Subcutaneous abdominal adipose tissue (tissue), 5 donors: Measurements from ENCODE around the gene NGLY1.

Experiments
- H3K27ac ChIP-seq: one replicate; pipeline ENCODE4 v1.7.0; 2013; ENCODE audit warnings: low read depth, mild to moderate bottlenecking, inconsistent platforms, low read length, moderate library complexity
- H3K27me3 ChIP-seq, 5 donors: one replicate each; pipeline ENCODE4 v1.7.0; 2013; ENCODE audit warnings: low read length in 5 of 5, inconsistent platforms in 1 of 5; ENCODE audit not compliant: control insufficient read depth in 5 of 5, insufficient read depth in 4 of 5
- H3K36me3 ChIP-seq, 5 donors: one replicate each; pipeline ENCODE4 v1.7.0; 2013; ENCODE audit warnings: low read length in 5 of 5; ENCODE audit not compliant: control insufficient read depth in 5 of 5, insufficient read depth in 5 of 5
- H3K4me1 ChIP-seq, 5 donors: one replicate each; pipeline ENCODE4 v1.7.0; 2013; ENCODE audit warnings: low read length in 5 of 5, mild to moderate bottlenecking in 3 of 5, moderate library complexity in 1 of 5; ENCODE audit not compliant: control insufficient read depth in 5 of 5, insufficient read depth in 5 of 5
- H3K4me3 ChIP-seq, 5 donors: one replicate each; pipeline ENCODE4 v1.7.0; 2013; ENCODE audit warnings: low read length in 5 of 5, low read depth in 1 of 5
- H3K9ac ChIP-seq, 5 donors: one replicate each; pipeline ENCODE4 v1.7.0; 2013; ENCODE audit warnings: low read length in 5 of 5, mild to moderate bottlenecking in 4 of 5, moderate library complexity in 3 of 5
- H3K9me3 ChIP-seq, 5 donors: one replicate each; pipeline ENCODE4 v1.7.0; 2013; ENCODE audit warnings: low read length in 5 of 5; ENCODE audit not compliant: control insufficient read depth in 5 of 5
- donor health status: healthy.
- donor health status: healthy.
- donor health status: healthy.
- donor health status: healthy.
- donor health status: healthy.

NGLY1 gene

GRCh38 chr3:25674670-25675069, 108.6 kb downstream of the NGLY1 start:
- Histone ChIP-seq H3K9me3 (peaks cover 0 to 5% (median 0%) of the 10 kb centered on the region in 5 donors), H3K4me1 (no peaks in the 10 kb centered on the region), H3K27me3 (peaks cover 0 to 3% (median 0%) of the 10 kb centered on the region in 5 donors), H3K9ac (no peak overlapping the region), H3K4me3 (no peak overlapping the region), H3K27ac (no peak overlapping the region), H3K36me3 (no peaks in the 10 kb centered on the region)

GRCh38 chr3:25673738-25674298, 109.4 kb downstream of the NGLY1 start:
- Histone ChIP-seq H3K9ac (no peak overlapping the region), H3K36me3 (no peaks in the 10 kb centered on the region), H3K4me3 (no peak overlapping the region), H3K4me1 (no peaks in the 10 kb centered on the region), H3K9me3 (peaks cover 0 to 5% (median 0%) of the 10 kb centered on the region in 5 donors), H3K27ac (no peak overlapping the region), H3K27me3 (peaks cover 0 to 3% (median 0%) of the 10 kb centered on the region in 5 donors)
